K562 (cell line): ENCODE data around the gene MECR. TPM values are rescaled to one million over a fixed set of nuclear protein-coding genes. Genes with fewer than 3 reads are reported as not detected.

Experiments
- BRD4 ChIP-seq: fragments of 200-600 bp; sonication (generic); IDR thresholded peaks from 2 replicates; pipeline ENCODE4 v1.6.1; 2017; ENCODE audit warnings: inconsistent platforms
- MEIS2 ChIP-seq: fragments of 450-650 bp; IDR thresholded peaks from 2 replicates; pipeline ENCODE4 v1.6.1; 2014; ENCODE audit warnings: mild to moderate bottlenecking; ENCODE audit not compliant: partially characterized antibody
- THRAP3 ChIP-seq: fragments of 450-650 bp; IDR thresholded peaks from 2 replicates; pipeline ENCODE4 v1.6.1; 2016; ENCODE audit warnings: mild to moderate bottlenecking, inconsistent platforms, borderline replicate concordance
- ZNF184 ChIP-seq: sonication (generic); formaldehyde crosslinking; IDR thresholded peaks from 2 replicates; pipeline ENCODE4 v1.5.0; 2020; ENCODE audit warnings: missing genetic modification reagents
- polyA plus RNA-seq, 8 experiments: library from polyadenylated mRNA; depleted of rRNA in 4 of 8; stranded (reverse) in 5 of 8; unstranded in 3 of 8; fragments of >200 nt; fragmentation: Nextera tagmentation in 2 of 8; fragmentation: Illumina TruSeq in 1 of 8; extraction: Ambion mirVana in 2 of 8; extraction: Trizol in 1 of 8; gene quantifications; 2 replicates each; pipeline versions ENCODE4 v1.2.1 to v1.2.3, GENCODE V29; 2011 to 2014; ENCODE audit warnings: inconsistent platforms in 1 of 8, missing spikeins in 1 of 8
- total RNA-seq, 7 experiments: library from RNA; depleted of rRNA in 6 of 7; stranded (reverse); fragments of >200 nt in 6 of 7; fragmentation: Illumina TruSeq in 2 of 7; extraction: Trizol in 2 of 7; gene quantifications; 2 replicates each; pipeline versions ENCODE4 v1.2.1 to v1.2.3, GENCODE V29; 2011 to 2021; ENCODE audit warnings: low replicate concordance in 1 of 7
- TF ChIP-seq, protein P1 (sequence below): fragments of 250-450 bp; sonication (Bioruptor Pico); IDR thresholded peaks from 2 replicates; pipeline ENCODE4 v1.4.0; 2020
- TF ChIP-seq, protein P2 (sequence below): fragments of 250-450 bp; sonication (Bioruptor Pico); IDR thresholded peaks from 2 replicates; pipeline ENCODE4 v1.5.0; 2021
- TF ChIP-seq, protein P3 (sequence below): fragments of 250-450 bp; sonication (Bioruptor Pico); IDR thresholded peaks from 2 replicates; pipeline ENCODE4 v1.5.0; 2021; ENCODE audit warnings: mild to moderate bottlenecking, borderline replicate concordance
- TF ChIP-seq, protein P4 (sequence below): fragments of 450-650 bp; formaldehyde crosslinking; IDR thresholded peaks from 2 replicates; pipeline ENCODE4 v1.4.0; 2020; ENCODE audit warnings: mild to moderate bottlenecking, moderate library complexity
- TF ChIP-seq, protein P5 (sequence below): fragments of 250-450 bp; sonication (Bioruptor Pico); IDR thresholded peaks from 2 replicates; pipeline ENCODE4 v1.5.0; 2021; ENCODE audit warnings: mild to moderate bottlenecking, moderate library complexity
- TF ChIP-seq, protein P6 (sequence below), 2 experiments: IDR thresholded peaks in 1 of 2; conservative IDR thresholded peaks in 1 of 2; 2 replicates each; pipeline ENCODE4 v1.6.1; 2016; ENCODE audit warnings: low read depth in 2 of 2, mild to moderate bottlenecking in 1 of 2, missing compliant biosample characterization in 1 of 2, missing genetic modification characterization in 1 of 2, moderate library complexity in 1 of 2

The MECR gene
- total and polyA plus RNA-seq, 9 of the 15 experiments (the other 6 are each of a cell fraction or from before 2014, with no cell fraction given): 10.4 to 58.6 (median 42.9) TPM

DNA sequence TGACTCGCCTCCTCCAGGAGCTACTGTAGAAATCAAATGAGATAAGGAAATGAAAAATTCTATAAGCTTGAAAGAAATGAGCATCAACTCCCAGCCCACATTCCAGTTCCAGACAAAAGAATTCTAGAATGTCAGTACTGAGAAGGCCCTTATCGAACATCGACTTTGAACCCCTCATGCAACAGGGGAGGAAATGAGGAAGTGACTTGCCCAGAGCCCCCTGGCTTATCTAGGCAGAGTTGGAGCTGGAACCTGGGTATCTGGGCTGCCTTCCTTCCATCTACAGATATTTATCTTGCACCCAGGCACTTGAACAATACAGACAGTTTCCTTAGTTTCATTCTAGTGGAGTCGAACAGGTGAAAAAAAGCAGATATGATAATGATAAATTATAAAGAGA is 22.3 kb downstream of the MECR start (continued):
- TF ChIP-seq, protein P1, sequence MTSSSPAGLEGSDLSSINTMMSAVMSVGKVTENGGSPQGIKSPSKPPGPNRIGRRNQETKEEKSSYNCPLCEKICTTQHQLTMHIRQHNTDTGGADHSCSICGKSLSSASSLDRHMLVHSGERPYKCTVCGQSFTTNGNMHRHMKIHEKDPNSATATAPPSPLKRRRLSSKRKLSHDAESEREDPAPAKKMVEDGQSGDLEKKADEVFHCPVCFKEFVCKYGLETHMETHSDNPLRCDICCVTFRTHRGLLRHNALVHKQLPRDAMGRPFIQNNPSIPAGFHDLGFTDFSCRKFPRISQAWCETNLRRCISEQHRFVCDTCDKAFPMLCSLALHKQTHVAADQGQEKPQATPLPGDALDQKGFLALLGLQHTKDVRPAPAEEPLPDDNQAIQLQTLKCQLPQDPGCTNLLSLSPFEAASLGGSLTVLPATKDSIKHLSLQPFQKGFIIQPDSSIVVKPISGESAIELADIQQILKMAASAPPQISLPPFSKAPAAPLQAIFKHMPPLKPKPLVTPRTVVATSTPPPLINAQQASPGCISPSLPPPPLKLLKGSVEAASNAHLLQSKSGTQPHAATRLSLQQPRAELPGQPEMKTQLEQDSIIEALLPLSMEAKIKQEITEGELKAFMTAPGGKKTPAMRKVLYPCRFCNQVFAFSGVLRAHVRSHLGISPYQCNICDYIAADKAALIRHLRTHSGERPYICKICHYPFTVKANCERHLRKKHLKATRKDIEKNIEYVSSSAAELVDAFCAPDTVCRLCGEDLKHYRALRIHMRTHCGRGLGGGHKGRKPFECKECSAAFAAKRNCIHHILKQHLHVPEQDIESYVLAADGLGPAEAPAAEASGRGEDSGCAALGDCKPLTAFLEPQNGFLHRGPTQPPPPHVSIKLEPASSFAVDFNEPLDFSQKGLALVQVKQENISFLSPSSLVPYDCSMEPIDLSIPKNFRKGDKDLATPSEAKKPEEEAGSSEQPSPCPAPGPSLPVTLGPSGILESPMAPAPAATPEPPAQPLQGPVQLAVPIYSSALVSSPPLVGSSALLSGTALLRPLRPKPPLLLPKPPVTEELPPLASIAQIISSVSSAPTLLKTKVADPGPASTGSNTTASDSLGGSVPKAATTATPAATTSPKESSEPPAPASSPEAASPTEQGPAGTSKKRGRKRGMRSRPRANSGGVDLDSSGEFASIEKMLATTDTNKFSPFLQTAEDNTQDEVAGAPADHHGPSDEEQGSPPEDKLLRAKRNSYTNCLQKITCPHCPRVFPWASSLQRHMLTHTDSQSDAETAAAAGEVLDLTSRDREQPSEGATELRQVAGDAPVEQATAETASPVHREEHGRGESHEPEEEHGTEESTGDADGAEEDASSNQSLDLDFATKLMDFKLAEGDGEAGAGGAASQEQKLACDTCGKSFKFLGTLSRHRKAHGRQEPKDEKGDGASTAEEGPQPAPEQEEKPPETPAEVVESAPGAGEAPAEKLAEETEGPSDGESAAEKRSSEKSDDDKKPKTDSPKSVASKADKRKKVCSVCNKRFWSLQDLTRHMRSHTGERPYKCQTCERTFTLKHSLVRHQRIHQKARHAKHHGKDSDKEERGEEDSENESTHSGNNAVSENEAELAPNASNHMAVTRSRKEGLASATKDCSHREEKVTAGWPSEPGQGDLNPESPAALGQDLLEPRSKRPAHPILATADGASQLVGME (CRISPR knock-in tag): no peak
- TF ChIP-seq, protein P2, sequence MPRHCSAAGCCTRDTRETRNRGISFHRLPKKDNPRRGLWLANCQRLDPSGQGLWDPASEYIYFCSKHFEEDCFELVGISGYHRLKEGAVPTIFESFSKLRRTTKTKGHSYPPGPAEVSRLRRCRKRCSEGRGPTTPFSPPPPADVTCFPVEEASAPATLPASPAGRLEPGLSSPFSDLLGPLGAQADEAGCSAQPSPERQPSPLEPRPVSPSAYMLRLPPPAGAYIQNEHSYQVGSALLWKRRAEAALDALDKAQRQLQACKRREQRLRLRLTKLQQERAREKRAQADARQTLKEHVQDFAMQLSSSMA (CRISPR knock-in tag): no peak
- TF ChIP-seq, protein P3, sequence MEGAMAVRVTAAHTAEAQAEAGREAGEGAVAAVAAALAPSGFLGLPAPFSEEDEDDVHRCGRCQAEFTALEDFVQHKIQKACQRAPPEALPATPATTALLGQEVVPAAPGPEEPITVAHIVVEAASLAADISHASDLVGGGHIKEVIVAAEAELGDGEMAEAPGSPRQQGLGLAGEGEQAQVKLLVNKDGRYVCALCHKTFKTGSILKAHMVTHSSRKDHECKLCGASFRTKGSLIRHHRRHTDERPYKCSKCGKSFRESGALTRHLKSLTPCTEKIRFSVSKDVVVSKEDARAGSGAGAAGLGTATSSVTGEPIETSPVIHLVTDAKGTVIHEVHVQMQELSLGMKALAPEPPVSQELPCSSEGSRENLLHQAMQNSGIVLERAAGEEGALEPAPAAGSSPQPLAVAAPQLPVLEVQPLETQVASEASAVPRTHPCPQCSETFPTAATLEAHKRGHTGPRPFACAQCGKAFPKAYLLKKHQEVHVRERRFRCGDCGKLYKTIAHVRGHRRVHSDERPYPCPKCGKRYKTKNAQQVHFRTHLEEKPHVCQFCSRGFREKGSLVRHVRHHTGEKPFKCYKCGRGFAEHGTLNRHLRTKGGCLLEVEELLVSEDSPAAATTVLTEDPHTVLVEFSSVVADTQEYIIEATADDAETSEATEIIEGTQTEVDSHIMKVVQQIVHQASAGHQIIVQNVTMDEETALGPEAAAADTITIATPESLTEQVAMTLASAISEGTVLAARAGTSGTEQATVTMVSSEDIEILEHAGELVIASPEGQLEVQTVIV (CRISPR knock-in tag): no peak
- TF ChIP-seq ZNF184 (CRISPR knock-in tag) (no peak), MEIS2 (peak; percentile 41), BRD4 (no peak), THRAP3 (no peak)
- TF ChIP-seq, protein P4, sequence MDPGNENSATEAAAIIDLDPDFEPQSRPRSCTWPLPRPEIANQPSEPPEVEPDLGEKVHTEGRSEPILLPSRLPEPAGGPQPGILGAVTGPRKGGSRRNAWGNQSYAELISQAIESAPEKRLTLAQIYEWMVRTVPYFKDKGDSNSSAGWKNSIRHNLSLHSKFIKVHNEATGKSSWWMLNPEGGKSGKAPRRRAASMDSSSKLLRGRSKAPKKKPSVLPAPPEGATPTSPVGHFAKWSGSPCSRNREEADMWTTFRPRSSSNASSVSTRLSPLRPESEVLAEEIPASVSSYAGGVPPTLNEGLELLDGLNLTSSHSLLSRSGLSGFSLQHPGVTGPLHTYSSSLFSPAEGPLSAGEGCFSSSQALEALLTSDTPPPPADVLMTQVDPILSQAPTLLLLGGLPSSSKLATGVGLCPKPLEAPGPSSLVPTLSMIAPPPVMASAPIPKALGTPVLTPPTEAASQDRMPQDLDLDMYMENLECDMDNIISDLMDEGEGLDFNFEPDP (CRISPR knock-in tag): no peak
- TF ChIP-seq, protein P5, sequence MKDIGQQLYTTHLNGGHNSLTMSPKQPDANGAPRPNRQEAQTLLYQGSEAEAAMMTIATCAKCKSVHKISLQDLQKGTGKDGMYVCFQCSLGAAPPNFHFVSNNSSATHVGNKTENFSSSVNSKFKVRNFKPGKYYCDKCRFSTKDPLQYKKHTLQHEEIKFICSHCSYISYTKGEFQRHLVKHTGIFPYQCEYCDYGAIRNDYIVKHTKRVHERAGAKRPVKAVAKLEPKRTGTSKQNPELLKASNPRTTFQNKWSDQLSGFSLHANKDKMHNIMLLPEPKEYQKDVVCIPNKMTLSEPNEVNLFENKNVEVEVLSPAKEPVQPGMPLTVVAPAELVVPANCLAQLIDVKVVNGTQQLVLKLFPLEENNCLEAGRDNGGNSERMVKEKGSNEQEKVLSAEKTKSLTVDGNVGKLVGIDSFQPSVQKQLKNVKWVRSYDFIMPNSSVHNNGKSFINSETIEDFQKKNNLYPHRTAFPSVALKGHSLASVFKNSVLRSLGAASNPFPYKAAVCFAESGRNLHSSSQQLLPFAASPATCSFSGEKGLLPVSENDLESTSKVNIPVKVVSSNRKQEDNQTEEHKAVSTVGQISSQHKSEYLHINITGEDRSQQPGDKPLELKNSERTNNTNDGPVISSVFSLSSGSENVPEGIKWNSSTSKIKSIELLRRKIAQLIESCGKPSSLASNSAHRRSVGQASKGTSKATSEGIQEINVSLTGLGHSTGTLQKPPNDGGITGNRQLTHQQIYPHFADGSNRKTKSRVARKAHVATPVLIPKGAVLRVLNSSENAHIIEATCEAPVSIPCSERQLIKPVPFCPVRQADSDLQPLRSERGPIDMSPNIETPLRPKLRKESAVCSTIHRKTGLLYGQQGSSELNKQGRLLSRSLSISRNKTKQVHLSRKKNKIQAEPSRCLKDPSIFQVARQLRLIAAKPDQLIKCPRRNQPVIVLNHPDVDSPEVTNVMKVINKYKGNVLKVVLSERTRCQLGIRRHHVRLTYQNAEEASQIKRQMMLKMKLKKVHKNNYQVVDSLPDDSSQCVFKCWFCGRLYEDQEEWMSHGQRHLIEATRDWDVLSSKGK (CRISPR knock-in tag): no peak
- TF ChIP-seq, protein P6, sequence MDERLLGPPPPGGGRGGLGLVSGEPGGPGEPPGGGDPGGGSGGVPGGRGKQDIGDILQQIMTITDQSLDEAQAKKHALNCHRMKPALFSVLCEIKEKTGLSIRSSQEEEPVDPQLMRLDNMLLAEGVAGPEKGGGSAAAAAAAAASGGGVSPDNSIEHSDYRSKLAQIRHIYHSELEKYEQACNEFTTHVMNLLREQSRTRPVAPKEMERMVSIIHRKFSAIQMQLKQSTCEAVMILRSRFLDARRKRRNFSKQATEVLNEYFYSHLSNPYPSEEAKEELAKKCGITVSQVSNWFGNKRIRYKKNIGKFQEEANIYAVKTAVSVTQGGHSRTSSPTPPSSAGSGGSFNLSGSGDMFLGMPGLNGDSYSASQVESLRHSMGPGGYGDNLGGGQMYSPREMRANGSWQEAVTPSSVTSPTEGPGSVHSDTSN (CRISPR knock-in tag; IDR thresholded peaks at IDR 0.05; ENCODE audit: low read depth): no peak
- TF ChIP-seq, protein P6 (tag; conservative IDR thresholded peaks at IDR 0.05; ENCODE audit: low read depth): peak; percentile 36; the same call in 1 of the 2 replicates
